ENCODE measurements around the gene TACC2.

Gene TACC2

DNA sequence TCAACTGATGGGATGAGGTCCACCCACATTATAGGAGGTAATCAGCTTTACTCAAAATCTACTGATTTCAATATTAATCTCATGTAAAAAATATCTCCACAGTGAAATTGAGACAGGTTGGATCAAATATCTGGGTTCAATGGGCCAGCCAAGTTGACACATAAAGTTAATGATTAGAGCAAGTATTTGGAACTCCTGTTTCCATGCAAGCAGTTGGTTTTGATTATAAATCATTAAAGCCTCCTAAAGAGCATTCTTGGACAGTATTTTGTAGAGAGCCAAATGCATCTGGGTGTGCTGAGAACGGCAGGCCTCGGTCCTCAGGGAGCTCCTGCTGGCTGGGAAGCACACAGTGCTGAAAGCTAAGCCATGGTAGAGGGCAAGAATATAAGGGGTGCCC, 155.2 kb downstream of the TACC2 start:
- DNase-seq (ENCODE audit: low read depth): no peak

DNA sequence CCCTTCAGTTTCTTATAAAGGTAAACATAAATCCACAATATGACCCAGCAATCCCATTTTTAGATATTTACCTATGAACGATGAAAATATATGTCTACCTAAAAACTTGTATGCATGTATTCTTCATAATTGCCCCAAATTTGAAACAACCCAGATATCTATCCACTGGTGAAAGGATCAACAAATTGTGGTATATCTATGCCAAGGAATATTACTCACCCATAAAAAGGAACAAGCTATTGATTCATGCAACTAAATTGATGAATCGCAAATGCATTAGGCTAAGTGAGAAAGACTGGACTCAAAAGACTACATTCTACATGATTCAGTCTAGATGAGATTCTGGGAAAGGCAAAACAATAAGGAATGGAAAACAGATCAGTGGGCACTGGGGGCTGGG, 156.2 kb downstream of the TACC2 start:
- DNase-seq (ENCODE audit: low read depth): no peak

DNA sequence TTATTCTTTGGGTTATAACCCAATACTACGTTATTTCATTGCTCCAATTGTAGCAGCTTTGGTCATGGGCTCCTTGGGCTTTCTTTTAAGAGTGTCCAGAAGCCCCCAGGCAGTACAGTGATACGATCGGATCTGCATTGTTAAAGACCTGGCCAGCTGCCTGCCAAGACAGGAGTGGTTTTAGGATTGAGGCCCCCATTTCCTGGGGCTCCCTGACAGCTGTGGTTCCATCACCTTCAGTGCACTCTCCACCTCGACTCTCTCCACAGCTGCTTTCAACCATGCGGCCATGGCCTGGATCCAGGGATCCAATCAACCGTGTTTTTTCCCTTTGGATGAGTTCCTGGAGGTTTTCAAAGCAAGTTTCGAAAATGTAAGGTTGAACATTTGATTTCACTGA, 158.7 kb downstream of the TACC2 start:
- no peak for DNase-seq (ENCODE audit: low read depth)

DNA sequence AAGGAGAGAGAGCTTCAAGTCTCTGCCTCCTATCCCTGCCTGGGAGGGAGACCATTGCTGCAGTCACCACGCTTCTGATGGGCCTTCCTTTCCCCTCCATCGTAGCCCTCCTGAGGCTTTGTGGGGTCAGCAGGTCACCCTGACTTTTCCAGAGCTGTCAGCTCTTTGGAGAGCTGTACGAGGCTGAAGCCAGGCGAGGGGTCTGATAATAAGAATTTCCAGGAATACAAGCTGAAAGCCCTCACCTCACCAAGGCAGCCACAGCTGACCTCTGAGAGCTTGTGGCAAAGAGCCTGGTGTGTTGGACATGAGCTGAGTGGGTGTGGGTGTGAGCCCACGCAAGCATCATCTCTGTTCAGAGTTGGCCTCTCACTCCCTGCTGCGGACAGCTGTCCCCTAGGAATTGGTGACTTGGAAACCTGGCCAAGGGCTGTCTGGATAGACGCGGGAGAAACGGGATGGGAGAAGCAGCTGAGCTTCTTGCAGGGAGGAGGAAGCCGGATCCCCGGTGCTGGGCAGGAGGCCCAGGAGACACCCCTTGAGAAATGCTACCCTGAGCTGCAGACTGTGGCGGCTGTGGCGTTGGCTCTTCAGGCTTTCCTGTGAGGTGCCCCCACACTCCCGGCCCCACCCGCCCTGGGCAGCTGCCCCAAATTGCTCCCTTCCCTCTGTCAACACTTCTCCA, 160.1 kb downstream of the TACC2 start:
- DNase-seq (ENCODE audit: low read depth): no peak

GRCh38 chr10:122149561-122150505, 160.9 kb downstream of the TACC2 start:
- no peak for DNase-seq (ENCODE audit: low read depth)

- DNase-seq (ENCODE audit: low read depth): no peak
These were observed 162.2 kb downstream of the TACC2 start for GRCh38 chr10:122151121-122151694.

GRCh38 chr10:122152544-122152943, 163.6 kb downstream of the TACC2 start:
- peak; percentile 78 for DNase-seq (ENCODE audit: low read depth)

- DNase-seq (ENCODE audit: low read depth): no peak
These were observed 165.1 kb downstream of the TACC2 start for GRCh38 chr10:122154031-122154544.

DNA sequence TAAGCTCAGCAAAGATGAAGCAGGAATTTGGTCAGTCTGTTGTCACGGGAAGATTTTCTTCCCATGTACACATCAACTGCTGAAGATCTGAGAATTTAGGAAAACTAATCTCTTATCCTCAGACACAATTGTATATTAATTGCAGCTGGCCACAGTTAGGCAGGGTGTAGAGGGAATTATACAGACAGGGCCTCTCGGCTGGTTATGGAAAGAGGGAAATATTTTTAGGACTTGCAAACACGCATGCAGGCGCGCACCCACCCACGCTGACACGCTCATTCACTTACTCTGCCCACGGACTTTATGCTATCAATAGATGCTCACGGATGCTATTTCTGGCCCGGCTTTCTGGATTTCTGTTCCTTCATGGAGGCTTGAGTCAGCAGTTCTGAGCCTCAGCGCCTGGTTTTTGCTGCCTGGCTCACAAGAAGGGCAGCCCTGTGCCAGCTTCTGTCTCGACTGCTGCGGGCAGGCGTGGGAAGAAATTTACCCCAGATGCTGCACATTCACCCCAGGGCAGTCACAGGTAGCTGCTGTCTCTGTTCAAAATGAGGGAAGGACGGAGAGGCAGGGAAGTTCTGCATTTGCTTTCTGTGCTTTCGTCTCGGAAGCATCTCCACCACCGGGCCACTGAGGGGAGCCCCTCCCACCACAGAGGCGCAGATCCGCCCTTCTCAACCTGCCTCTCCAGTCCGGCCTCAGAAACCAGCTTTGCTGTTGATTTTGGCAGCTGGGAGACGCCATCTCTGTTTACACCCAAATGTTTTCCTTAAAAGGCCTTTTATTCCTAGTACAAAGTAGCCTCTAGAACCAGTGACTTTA, 165.8 kb downstream of the TACC2 start:
- no peak for DNase-seq (ENCODE audit: low read depth)

GRCh38 chr10:122157451-122157850, 168.5 kb downstream of the TACC2 start:
- no peak for DNase-seq (ENCODE audit: low read depth)

DNA sequence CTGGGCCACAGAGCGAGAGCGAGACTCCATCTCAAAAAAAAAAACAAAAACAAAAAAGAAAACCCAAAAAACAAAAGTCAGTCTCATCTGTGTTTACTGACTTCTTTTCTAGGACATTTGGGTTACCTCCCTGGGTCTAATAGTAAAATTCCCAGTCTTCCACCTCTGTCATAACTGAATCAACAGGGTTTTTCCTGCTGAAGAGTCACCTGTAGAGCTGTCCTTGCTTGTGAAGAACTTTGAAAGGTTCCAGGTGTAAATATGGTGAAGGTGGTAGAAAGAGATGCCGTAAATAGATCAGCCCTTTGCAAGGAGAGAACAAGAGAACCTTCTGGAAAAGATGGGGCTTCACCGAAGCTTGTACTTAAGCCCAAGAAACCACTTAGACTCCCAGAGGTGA, 169.4 kb downstream of the TACC2 start:
- DNase-seq (ENCODE audit: low read depth): no peak

GRCh38 chr10:122159141-122159970, 170.4 kb downstream of the TACC2 start:
- no peak for DNase-seq (ENCODE audit: low read depth)

DNA sequence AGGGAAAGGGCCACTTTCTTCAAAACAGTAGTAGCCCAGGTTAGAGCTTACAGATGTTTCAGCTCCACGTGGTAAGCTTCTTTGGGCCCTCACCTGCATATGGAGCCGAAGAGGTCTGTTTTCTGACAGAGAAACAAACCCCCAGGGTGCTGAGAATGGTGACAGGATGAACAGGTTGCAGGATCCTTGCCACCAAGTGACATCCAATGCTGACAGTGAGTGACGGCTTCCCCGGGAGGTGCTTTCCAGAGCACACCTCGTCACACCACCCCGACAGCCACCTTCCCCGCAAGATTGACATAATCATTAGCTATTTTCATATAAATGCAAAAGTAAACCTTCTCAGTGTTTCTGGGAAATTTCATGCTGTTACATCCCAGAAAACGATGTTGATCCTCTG, 172.8 kb downstream of the TACC2 start:
- no peak for DNase-seq (ENCODE audit: low read depth)

GRCh38 chr10:122162671-122163173, 173.8 kb downstream of the TACC2 start:
- no peak for DNase-seq (ENCODE audit: low read depth)

- DNase-seq (ENCODE audit: low read depth): no peak
These were observed 174.4 kb downstream of the TACC2 start for GRCh38 chr10:122163174-122164022.

- DNase-seq (ENCODE audit: low read depth): no peak
These were observed 175.1 kb downstream of the TACC2 start for GRCh38 chr10:122164023-122164601.

DNA sequence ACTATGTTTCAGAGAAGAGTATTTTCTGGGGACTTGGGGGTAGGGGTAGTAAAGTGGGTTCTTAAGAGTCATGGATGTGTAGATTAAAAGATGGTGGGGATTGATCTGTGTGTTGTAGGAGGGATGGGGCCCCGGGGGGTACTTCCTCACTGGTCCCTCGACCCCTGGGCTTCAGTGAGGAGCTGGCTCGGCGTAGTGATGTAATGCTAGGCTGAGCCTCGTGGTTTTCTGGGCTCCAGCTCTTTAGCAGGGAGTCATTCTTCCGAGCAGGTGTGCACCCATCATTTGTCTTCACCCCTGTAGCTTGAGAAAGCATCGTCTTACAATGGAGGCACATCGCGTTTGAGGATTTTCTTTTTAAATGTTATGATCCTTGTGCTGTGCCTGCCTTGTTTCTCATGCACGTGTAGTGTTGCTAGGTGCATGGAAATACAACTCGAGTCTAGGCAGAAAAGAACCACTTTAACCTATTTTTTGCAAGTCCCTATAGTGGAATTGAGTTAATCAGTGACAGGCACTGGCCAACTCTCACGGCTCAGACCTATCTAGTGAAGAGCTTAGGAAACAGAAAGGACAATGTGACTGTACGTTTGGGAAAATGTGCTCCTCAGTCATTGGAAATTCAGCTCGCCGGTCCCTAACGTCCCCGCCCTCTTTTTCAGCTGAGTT, 176.0 kb downstream of the TACC2 start:
- DNase-seq (ENCODE audit: low read depth): no peak

- no peak for DNase-seq (ENCODE audit: low read depth)
These were observed 176.7 kb downstream of the TACC2 start for GRCh38 chr10:122165484-122166276.
